ENCODE data around the gene OR2F2.

The OR2F2 gene

GRCh38 chr7:143934526-143935325, at the start of gene OR2F2:
OR2F2 (plus strand) TSS chr7:143935233; CDS start chr7:143935233, 0 bp downstream.
- no peak for DNase-seq

GRCh38 chr7:143885951-143886350, 49.1 kb upstream of the OR2F2 start:
- no peak for DNase-seq

GRCh38 chr7:143886826-143887477, 48.1 kb upstream of the OR2F2 start:
- DNase-seq, result no peak

- no peak for DNase-seq
Observed at GRCh38 chr7:143889068-143889467, 46.0 kb upstream of the OR2F2 start.

- no peak for DNase-seq
Observed at GRCh38 chr7:143890558-143890957, 44.5 kb upstream of the OR2F2 start.

GRCh38 chr7:143891457-143891856, 43.6 kb upstream of the OR2F2 start:
- DNase-seq, result no peak

GRCh38 chr7:143892527-143893300, 42.3 kb upstream of the OR2F2 start:
- DNase-seq, result no peak

GRCh38 chr7:143896667-143897066, 38.4 kb upstream of the OR2F2 start:
- no peak for DNase-seq

- no peak for DNase-seq
Observed at GRCh38 chr7:143898810-143899209, 36.2 kb upstream of the OR2F2 start.

GRCh38 chr7:143900230-143900766, 34.7 kb upstream of the OR2F2 start:
- no peak for DNase-seq

- no peak for DNase-seq
Observed at GRCh38 chr7:143901332-143901667, 33.7 kb upstream of the OR2F2 start.

GRCh38 chr7:143901668-143902331, 33.2 kb upstream of the OR2F2 start, which contains the start of gene TCAF1:
TCAF1 (minus strand) TSS chr7:143902176; CDS start chr7:143876608, 25,568 bp downstream.
- DNase-seq, result peak; percentile 89

GRCh38 chr7:143902332-143902899, 32.6 kb upstream of the OR2F2 start:
- DNase-seq, result no peak

- no peak for DNase-seq
Observed at GRCh38 chr7:143905509-143905908, 29.5 kb upstream of the OR2F2 start.

- no peak for DNase-seq
Observed at GRCh38 chr7:143906151-143906550, 28.9 kb upstream of the OR2F2 start.

GRCh38 chr7:143906895-143907294, 28.1 kb upstream of the OR2F2 start:
- DNase-seq, result no peak

GRCh38 chr7:143908120-143908519, 26.9 kb upstream of the OR2F2 start:
- no peak for DNase-seq

GRCh38 chr7:143909863-143910262, 25.2 kb upstream of the OR2F2 start:
- no peak for DNase-seq

GRCh38 chr7:143910473-143911248, 24.4 kb upstream of the OR2F2 start:
- no peak for DNase-seq

GRCh38 chr7:143913945-143914615, 21.0 kb upstream of the OR2F2 start:
- no peak for DNase-seq
